Lower leg skin (tissue), 3 donors: ENCODE measurements around the gene G6PC1.

ENCODE experiments used
- POLR2A ChIP-seq, 2 donors: fragments of 450-650 bp; IDR thresholded peaks; one replicate each; pipeline ENCODE4 v1.6.1; 2016 to 2017; ENCODE audit warnings: antibody characterized with exemption in 2 of 2, mild to moderate bottlenecking in 1 of 2, moderate library complexity in 1 of 2
- TF ChIP-seq, protein P1 (sequence below), 3 donors: fragments of 450-650 bp; IDR thresholded peaks; one replicate each; pipeline ENCODE4 v1.5.1; 2016; ENCODE audit warnings: antibody characterized with exemption in 3 of 3, mild to moderate bottlenecking in 3 of 3, moderate library complexity in 2 of 3

GRCh38 chr17:42950044-42950783 is 49.6 kb downstream of the G6PC1 start:
- TF ChIP-seq, protein P1, sequence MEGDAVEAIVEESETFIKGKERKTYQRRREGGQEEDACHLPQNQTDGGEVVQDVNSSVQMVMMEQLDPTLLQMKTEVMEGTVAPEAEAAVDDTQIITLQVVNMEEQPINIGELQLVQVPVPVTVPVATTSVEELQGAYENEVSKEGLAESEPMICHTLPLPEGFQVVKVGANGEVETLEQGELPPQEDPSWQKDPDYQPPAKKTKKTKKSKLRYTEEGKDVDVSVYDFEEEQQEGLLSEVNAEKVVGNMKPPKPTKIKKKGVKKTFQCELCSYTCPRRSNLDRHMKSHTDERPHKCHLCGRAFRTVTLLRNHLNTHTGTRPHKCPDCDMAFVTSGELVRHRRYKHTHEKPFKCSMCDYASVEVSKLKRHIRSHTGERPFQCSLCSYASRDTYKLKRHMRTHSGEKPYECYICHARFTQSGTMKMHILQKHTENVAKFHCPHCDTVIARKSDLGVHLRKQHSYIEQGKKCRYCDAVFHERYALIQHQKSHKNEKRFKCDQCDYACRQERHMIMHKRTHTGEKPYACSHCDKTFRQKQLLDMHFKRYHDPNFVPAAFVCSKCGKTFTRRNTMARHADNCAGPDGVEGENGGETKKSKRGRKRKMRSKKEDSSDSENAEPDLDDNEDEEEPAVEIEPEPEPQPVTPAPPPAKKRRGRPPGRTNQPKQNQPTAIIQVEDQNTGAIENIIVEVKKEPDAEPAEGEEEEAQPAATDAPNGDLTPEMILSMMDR (IDR thresholded peaks at IDR 0.05): no peak
- no peak for TF ChIP-seq POLR2A (IDR thresholded peaks at IDR 0.05)
